HFFc6 (cell line): ENCODE measurements around the gene TXK. TPM values are rescaled to one million over a fixed set of nuclear protein-coding genes. Genes with fewer than 3 reads are reported as not detected.

Source experiments
- DNase-seq: peaks from one replicate; pipeline ENCODE4 v3.0.0-alpha.2; 2018
- H3K27ac Mint-ChIP-seq: 2 replicates; pipeline ENCODE4 v1.8.0; 2020; ENCODE audit warnings: mild to moderate bottlenecking, mixed read lengths
- H3K27me3 Mint-ChIP-seq: 2 replicates; pipeline ENCODE4 v1.8.0; 2021; ENCODE audit warnings: mild to moderate bottlenecking, moderate library complexity, mixed read lengths; ENCODE audit not compliant: insufficient read depth
- H3K36me3 Mint-ChIP-seq: 2 replicates; pipeline ENCODE4 v1.8.0; 2021; ENCODE audit warnings: low read depth, mixed read lengths
- H3K4me1 Mint-ChIP-seq: 2 replicates; pipeline ENCODE4 v1.8.0; 2020; ENCODE audit warnings: low read depth, mixed read lengths
- H3K4me3 Mint-ChIP-seq: 2 replicates; pipeline ENCODE4 v1.8.0; 2020; ENCODE audit warnings: mild to moderate bottlenecking, moderate library complexity, mixed read lengths
- H3K9me3 Mint-ChIP-seq: 2 replicates; pipeline ENCODE4 v1.8.0; 2020; ENCODE audit warnings: mild to moderate bottlenecking, mixed read lengths
- CTCF ChIP-seq: fragments of 200-600 bp; sonication (generic); IDR thresholded peaks from 2 replicates; pipeline ENCODE4 v1.5.0; 2021; ENCODE audit warnings: antibody characterized with exemption, mild to moderate bottlenecking
- total RNA-seq, 6 experiments: library from RNA; stranded (reverse); fragmentation: NEBNext Ultra II Directional; extraction: Animal tissue kit (Norgen Biotek cat#: 25700); gene quantifications; 2 replicates in 1 of 6; 3 replicates in 5 of 6; pipeline ENCODE4 v1.2.3, GENCODE V29; 2021

Gene TXK
- total RNA-seq, 6 experiments from 2014 or later = not detected

GRCh38 chr4:48058617-48059530, 75.2 kb downstream of the TXK start:
- Mint-ChIP-seq H3K4me1 (no peaks in the 10 kb centered on the region), H3K27me3 (peaks cover 6% of the 10 kb centered on the region; the same call in 1 of the 2 replicates), H3K36me3 (no peaks in the 10 kb centered on the region), H3K27ac (no peak overlapping the region), H3K4me3 (no peak overlapping the region), H3K9me3 (peaks cover 8% of the 10 kb centered on the region; the same call in 1 of the 2 replicates)
- no peak for TF ChIP-seq CTCF
- no peak for DNase-seq

GRCh38 chr4:48051078-48051477, 83.0 kb downstream of the TXK start:
- Mint-ChIP-seq H3K9me3 (no peaks in the 10 kb centered on the region), H3K27ac (no peak overlapping the region), H3K4me1 (no peaks in the 10 kb centered on the region)

GRCh38 chr4:48049483-48049882, 84.6 kb downstream of the TXK start:
- Mint-ChIP-seq H3K27me3 (peaks cover 12% of the 10 kb centered on the region), H3K36me3 (no peaks in the 10 kb centered on the region), H3K9me3 (no peaks in the 10 kb centered on the region), H3K27ac (no peak overlapping the region), H3K4me3 (no peak overlapping the region), H3K4me1 (no peaks in the 10 kb centered on the region)
- DNase-seq = no peak
- TF ChIP-seq CTCF = no peak

More at GRCh38 chr4:48051078-48051477, 83.0 kb downstream of the TXK start:
- DNase-seq = no peak
- Mint-ChIP-seq H3K27me3 (peaks cover 10% of the 10 kb centered on the region), H3K4me3 (no peak overlapping the region), H3K36me3 (no peaks in the 10 kb centered on the region)
- TF ChIP-seq CTCF = no peak

GRCh38 chr4:48047896-48048295, 86.2 kb downstream of the TXK start:
- no peak for DNase-seq
- no peak overlapping the region for H3K4me3 Mint-ChIP-seq
- no peak for TF ChIP-seq CTCF
- H3K27me3 Mint-ChIP-seq = peaks cover 14% of the 10 kb centered on the region
- H3K27ac Mint-ChIP-seq = no peak overlapping the region
- no peaks in the 10 kb centered on the region for H3K36me3 Mint-ChIP-seq
- no peaks in the 10 kb centered on the region for H3K9me3 Mint-ChIP-seq
- H3K4me1 Mint-ChIP-seq = no peaks in the 10 kb centered on the region

- DNase-seq = no peak
- no peak overlapping the region for H3K27ac Mint-ChIP-seq
Measured at GRCh38 chr4:48047421-48047844, 86.6 kb downstream of the TXK start.

More at GRCh38 chr4:48047421-48047844, 86.6 kb downstream of the TXK start:
- Mint-ChIP-seq H3K9me3 (no peaks in the 10 kb centered on the region), H3K36me3 (no peaks in the 10 kb centered on the region), H3K4me1 (no peaks in the 10 kb centered on the region), H3K27me3 (peaks cover 14% of the 10 kb centered on the region), H3K4me3 (no peak overlapping the region)
- TF ChIP-seq CTCF = no peak
